ENCODE results near the gene STAC.

DNA sequence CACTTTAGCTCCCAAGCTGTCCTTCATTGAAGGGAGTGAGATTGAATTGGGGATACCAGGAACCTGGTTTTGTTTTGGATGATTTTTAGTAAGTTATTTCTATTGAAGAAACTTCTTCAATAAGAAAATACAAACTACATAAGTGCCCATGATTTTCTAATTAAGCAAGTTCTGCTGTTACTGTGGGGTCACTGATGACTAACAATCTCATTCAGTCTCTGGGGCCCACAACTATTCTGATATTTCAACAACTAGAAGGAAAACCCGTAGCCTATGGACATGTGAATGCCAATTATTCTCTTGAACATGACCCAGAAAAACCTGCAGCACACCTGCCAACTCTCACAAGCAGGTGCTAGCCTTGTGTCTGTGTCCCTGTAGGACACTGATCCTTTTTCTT, 199.4 kb downstream of the STAC start:
- TF ChIP-seq, protein P1, sequence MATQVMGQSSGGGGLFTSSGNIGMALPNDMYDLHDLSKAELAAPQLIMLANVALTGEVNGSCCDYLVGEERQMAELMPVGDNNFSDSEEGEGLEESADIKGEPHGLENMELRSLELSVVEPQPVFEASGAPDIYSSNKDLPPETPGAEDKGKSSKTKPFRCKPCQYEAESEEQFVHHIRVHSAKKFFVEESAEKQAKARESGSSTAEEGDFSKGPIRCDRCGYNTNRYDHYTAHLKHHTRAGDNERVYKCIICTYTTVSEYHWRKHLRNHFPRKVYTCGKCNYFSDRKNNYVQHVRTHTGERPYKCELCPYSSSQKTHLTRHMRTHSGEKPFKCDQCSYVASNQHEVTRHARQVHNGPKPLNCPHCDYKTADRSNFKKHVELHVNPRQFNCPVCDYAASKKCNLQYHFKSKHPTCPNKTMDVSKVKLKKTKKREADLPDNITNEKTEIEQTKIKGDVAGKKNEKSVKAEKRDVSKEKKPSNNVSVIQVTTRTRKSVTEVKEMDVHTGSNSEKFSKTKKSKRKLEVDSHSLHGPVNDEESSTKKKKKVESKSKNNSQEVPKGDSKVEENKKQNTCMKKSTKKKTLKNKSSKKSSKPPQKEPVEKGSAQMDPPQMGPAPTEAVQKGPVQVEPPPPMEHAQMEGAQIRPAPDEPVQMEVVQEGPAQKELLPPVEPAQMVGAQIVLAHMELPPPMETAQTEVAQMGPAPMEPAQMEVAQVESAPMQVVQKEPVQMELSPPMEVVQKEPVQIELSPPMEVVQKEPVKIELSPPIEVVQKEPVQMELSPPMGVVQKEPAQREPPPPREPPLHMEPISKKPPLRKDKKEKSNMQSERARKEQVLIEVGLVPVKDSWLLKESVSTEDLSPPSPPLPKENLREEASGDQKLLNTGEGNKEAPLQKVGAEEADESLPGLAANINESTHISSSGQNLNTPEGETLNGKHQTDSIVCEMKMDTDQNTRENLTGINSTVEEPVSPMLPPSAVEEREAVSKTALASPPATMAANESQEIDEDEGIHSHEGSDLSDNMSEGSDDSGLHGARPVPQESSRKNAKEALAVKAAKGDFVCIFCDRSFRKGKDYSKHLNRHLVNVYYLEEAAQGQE (IDR thresholded peaks at IDR 0.05; ENCODE audit: insufficient read depth in 1 of 2, low read depth in 2 of 2, low read length in 2 of 2) = no peak
- TF ChIP-seq POLR2AphosphoS5 (IDR thresholded peaks at IDR 0.05; ENCODE audit: low read depth, low read length) (no peak), TAF1 (IDR thresholded peaks at IDR 0.05; ENCODE audit: borderline replicate concordance, insufficient read depth, low read length) (no peak), SIN3A (IDR thresholded peaks at IDR 0.05; ENCODE audit: borderline replicate concordance, insufficient read depth, low read length) (no peak), FOXP2 (optimal IDR thresholded peaks at IDR 0.05; ENCODE audit: borderline replicate concordance, extremely low read depth, extremely low read length, insufficient read depth) (no peak)
